Ascending aorta (tissue), 2 donors: ENCODE data around the gene HEY2. TPM values are rescaled to one million over a fixed set of nuclear protein-coding genes. Genes with fewer than 3 reads are reported as not detected.
"Not testable (repeated sequence)": the region's sequence is repeated elsewhere in the genome, so short reads cannot be mapped to it uniquely, and the experiment has no call there.

Source experiments
- DNase-seq, 2 donors: peaks; one replicate each; pipeline ENCODE4 v3.0.0-alpha.2; 2019; ENCODE audit warnings: low spot score in 2 of 2
- H3K27ac ChIP-seq, 2 donors: fragments of 200-600 bp; sonication (generic); one replicate each; pipeline ENCODE4 v1.5.1; 2016 to 2017; ENCODE audit warnings: mild to moderate bottlenecking in 1 of 2
- H3K27me3 ChIP-seq: fragments of 200-600 bp; sonication (generic); one replicate; pipeline ENCODE4 v1.5.1; 2017
- H3K36me3 ChIP-seq, 2 donors: fragments of 200-600 bp; sonication (generic); one replicate each; pipeline ENCODE4 v1.5.1; 2016
- H3K4me1 ChIP-seq, 2 donors: fragments of 200-600 bp; sonication (generic); one replicate each; pipeline ENCODE4 v1.5.1; 2016 to 2017; ENCODE audit warnings: mild to moderate bottlenecking in 1 of 2
- H3K4me3 ChIP-seq, 2 donors: fragments of 200-600 bp; sonication (generic); one replicate each; pipeline ENCODE4 v1.5.1; 2016 to 2017; ENCODE audit warnings: mild to moderate bottlenecking in 1 of 2
- H3K9me3 ChIP-seq, 2 donors: fragments of 200-600 bp; sonication (generic); one replicate each; pipeline ENCODE4 v1.5.1; 2016
- CTCF ChIP-seq, 3 experiments: fragments of 200-600 bp in 2 of 3; fragments of 450-650 bp in 1 of 3; sonication (generic) in 2 of 3; IDR thresholded peaks; one replicate each; pipeline ENCODE4 v1.5.1; 2016 to 2019; ENCODE audit warnings: antibody characterized with exemption in 3 of 3, mild to moderate bottlenecking in 1 of 3, moderate library complexity in 1 of 3
- intact Hi-C: fragments of 100-400 bp; cut with DNase I; formaldehyde crosslinking; loops from one replicate; pipeline ENCODE4 v1.15.1; 2023
- total RNA-seq: library from RNA; depleted of rRNA; stranded (reverse); fragments of >200 nt; gene quantifications from one replicate; pipeline ENCODE4 v1.1.0, GENCODE V29; 2016

Gene HEY2
- total RNA-seq, 1 donor from 2014 or later, result 0.32 TPM

DNA sequence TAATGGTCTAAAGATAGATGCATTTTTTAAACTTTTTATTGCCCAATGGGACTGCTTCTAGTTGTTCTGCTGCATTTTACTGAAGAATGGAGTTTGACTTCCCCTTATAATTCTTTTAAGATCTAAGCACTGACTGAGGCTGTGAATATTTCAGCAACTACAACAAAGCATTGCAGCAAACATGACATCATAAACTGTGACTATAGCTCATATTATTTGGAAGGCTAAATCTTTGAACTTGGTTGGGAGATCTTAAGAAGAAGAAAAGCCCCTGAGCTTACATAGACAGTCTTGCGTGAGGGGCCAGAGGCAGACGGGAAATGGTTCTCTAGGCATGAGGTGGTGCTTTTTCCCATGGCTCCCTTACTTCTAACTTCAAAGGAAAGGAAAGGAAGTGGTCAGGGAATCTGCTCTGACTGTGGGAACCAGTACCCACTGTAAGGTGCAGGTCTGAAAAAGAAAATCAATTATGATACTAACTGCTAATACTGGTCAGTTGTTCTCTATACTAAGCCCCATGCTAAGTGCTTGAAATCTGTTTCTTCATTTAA is 14.8 kb downstream of the HEY2 start:
- H3K9me3 ChIP-seq, result no peaks in the 10 kb centered on the region
- H3K4me3 ChIP-seq, result no peak overlapping the region
- H3K36me3 ChIP-seq, result peaks cover 4 to 8% of the 10 kb centered on the region in 2 donors
- DNase-seq, result no peak
- intact Hi-C loops, result no loop called here
- H3K4me1 ChIP-seq, result peaks cover 3 to 37% of the 10 kb centered on the region in 2 donors
- peak overlapping the region; percentile 59 to 69 for H3K27ac ChIP-seq
- no peaks in the 10 kb centered on the region for H3K27me3 ChIP-seq
- no peak for TF ChIP-seq CTCF (IDR thresholded peaks at IDR 0.05)

- intact Hi-C loops, result loop anchor here (5.0 kb wide), 1 partner anchor 614 kb away; the partner anchor contains the start of gene TPD52L1
- peak overlapping the region in 1 of 2 donors; percentile 69 for H3K27ac ChIP-seq
- DNase-seq, result no peak
Measured at GRCh38 chr6:125765944-125766343, 16.5 kb downstream of the HEY2 start.

GRCh38 chr6:125766641-125767040 is 17.2 kb downstream of the HEY2 start:
- Histone ChIP-seq H3K36me3 (no peaks in the 10 kb centered on the region), H3K4me1 (peaks cover 0 to 23% of the 10 kb centered on the region in 2 donors), H3K27ac (peak overlapping the region in 1 of 2 donors; percentile 25), H3K27me3 (no peaks in the 10 kb centered on the region), H3K4me3 (no peak overlapping the region), H3K9me3 (no peaks in the 10 kb centered on the region)
- TF ChIP-seq CTCF (IDR thresholded peaks at IDR 0.05), result no peak
- intact Hi-C loops, result loop anchor here (5.0 kb wide), 1 partner anchor 614 kb away; the partner anchor contains the start of gene TPD52L1
- no peak for DNase-seq

More at GRCh38 chr6:125765944-125766343, 16.5 kb downstream of the HEY2 start:
- Histone ChIP-seq H3K4me1 (peaks cover 0 to 23% of the 10 kb centered on the region in 2 donors), H3K36me3 (no peaks in the 10 kb centered on the region), H3K4me3 (no peak overlapping the region), H3K27me3 (no peaks in the 10 kb centered on the region), H3K9me3 (no peaks in the 10 kb centered on the region)
- no peak for TF ChIP-seq CTCF (IDR thresholded peaks at IDR 0.05)

GRCh38 chr6:125769147-125769783 is 19.8 kb downstream of the HEY2 start:
- Histone ChIP-seq H3K4me1 (peaks cover 0 to 7% of the 10 kb centered on the region in 2 donors), H3K4me3 (no peak overlapping the region), H3K9me3 (no peaks in the 10 kb centered on the region), H3K27ac (peak overlapping the region in 1 of 2 donors; percentile 4), H3K36me3 (no peaks in the 10 kb centered on the region), H3K27me3 (no peaks in the 10 kb centered on the region)
- intact Hi-C loops, result loop anchor here (1.0 to 5.0 kb wide), 2 partner anchors 455 to 617 kb away; partner anchors contain the start of gene TPD52L1
- no peak for TF ChIP-seq CTCF (IDR thresholded peaks at IDR 0.05)
- DNase-seq, result no peak

DNA sequence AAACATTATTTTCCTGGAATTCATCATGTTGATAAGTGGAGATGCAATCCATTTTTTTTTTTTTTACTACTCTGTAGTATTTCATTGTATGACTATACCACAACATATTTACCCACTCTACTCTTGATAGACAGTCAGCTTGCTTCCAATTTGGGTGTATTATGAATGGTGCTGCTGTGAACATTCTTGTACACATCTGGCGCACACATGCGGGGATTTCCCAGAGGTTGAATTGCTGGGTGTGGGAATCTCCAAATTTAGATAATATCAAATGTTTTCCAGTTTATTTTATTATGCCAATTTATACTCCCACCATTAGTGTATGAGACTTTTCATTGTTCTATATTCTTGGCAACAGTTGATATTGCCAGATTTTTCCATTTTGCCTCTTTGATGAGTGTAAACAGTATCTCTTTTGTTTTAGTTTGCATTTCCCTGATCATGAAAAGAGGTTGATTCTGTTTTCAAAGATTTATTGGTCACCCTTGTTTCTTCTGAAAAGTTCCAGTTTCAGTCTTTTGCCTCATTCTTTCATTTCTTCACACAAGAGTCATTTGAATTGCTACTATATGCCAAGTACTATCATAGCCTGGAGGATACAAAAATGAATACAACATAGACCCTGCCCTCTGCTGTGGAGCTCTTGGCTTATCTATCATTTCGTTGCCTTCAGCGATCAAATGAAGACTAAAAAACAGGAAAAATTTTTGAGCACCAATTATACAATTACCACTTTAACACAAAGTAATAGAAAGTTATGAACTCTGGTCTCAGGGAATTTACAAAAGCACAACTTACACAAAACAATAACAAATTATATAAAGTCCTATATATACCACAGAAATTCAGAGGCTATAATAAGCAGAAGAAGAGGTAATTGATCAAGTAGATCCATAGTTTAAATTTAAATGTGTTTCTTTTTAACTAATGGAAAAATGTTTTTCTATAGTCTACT is 24.2 kb downstream of the HEY2 start:
- H3K4me1 ChIP-seq, result no peaks in the 10 kb centered on the region
- no peak overlapping the region for H3K27ac ChIP-seq
- H3K27me3 ChIP-seq, result no peaks in the 10 kb centered on the region
- intact Hi-C loops, result no loop called here
- H3K4me3 ChIP-seq, result no peak overlapping the region
- H3K9me3 ChIP-seq, result no peaks in the 10 kb centered on the region
- no peaks in the 10 kb centered on the region for H3K36me3 ChIP-seq
- DNase-seq, result no peak
- TF ChIP-seq CTCF (IDR thresholded peaks at IDR 0.05), result no peak

DNA sequence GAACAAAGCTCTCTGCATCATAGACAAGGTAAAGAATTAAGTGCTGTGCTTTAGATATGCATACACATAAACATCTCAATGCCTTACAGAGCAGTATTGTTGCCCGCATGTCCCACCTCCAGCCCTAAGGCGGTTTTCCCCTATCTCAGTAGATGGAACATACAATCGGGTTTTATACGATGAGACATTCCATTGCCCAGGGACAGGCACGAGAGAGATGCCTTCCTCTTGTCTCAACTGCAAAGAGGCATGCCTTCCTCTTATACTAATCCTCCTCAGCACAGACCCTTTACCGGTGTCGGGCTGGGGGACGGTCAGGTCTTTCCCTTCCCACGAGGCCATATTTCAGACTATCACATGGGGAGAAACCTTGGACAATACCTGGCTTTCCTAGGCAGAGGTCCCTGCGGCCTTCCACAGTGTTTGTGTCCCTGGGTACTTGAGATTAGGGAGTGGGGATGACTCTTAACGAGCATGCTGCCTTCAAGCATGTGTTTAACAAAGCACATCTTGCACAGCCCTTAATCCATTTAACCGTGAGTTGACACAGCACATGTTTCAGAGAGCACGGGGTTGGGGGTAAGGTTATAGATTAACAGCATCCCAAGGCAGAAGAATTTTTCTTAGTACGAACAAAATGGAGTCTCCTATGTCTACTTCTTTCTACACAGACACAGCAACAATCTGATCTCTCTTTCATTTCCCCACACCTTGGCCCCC is 26.8 kb downstream of the HEY2 start:
- intact Hi-C loops, DNase-seq, H3K4me3 ChIP-seq, H3K4me1 ChIP-seq, H3K27me3 ChIP-seq, H3K36me3 ChIP-seq, H3K27ac ChIP-seq, H3K9me3 ChIP-seq: not testable (repeated sequence)
